NCI-H187 (cell line): ENCODE data around the gene GPATCH2L.

ENCODE experiments used
- DNase-seq, 2 experiments: peaks; one replicate each; lab custom pipeline; 2025; lab: John Stamatoyannopoulos, UW

The GPATCH2L gene

GRCh38 chr14:76136476-76137110 is 15.1 kb upstream of the GPATCH2L start:
- no peak for DNase-seq

GRCh38 chr14:76138119-76138757 is 13.5 kb upstream of the GPATCH2L start:
- no peak for DNase-seq

- no peak for DNase-seq
Measured at GRCh38 chr14:76138758-76139723, 12.7 kb upstream of the GPATCH2L start.

- no peak for DNase-seq
Measured at GRCh38 chr14:76143642-76144041, 8.1 kb upstream of the GPATCH2L start.

- no peak for DNase-seq
Measured at GRCh38 chr14:76146976-76147375, 4.7 kb upstream of the GPATCH2L start.

- DNase-seq, result no peak
Measured at GRCh38 chr14:76149196-76149595, 2.5 kb upstream of the GPATCH2L start.

- DNase-seq, result no peak
Measured at GRCh38 chr14:76152333-76152681, 585 bp downstream of the GPATCH2L start.

GRCh38 chr14:76153919-76154318 is 2.2 kb downstream of the GPATCH2L start:
- no peak for DNase-seq

GRCh38 chr14:76154539-76155126 is 2.9 kb downstream of the GPATCH2L start:
- DNase-seq, result no peak

- no peak for DNase-seq
Measured at GRCh38 chr14:76163668-76164363, 12.1 kb downstream of the GPATCH2L start.

GRCh38 chr14:76168531-76168930 is 16.8 kb downstream of the GPATCH2L start:
- DNase-seq, result peak in 1 of 2 experiments; percentile 76

- DNase-seq, result no peak
Measured at GRCh38 chr14:76169776-76170175, 18.1 kb downstream of the GPATCH2L start.

GRCh38 chr14:76174982-76175381 is 23.3 kb downstream of the GPATCH2L start:
- no peak for DNase-seq

- no peak for DNase-seq
Measured at GRCh38 chr14:76175942-76176341, 24.2 kb downstream of the GPATCH2L start.

- DNase-seq, result no peak
Measured at GRCh38 chr14:76181546-76181945, 29.8 kb downstream of the GPATCH2L start.

GRCh38 chr14:76186308-76187027 is 34.7 kb downstream of the GPATCH2L start:
- no peak for DNase-seq

- DNase-seq, result no peak
Measured at GRCh38 chr14:76191297-76191696, 39.6 kb downstream of the GPATCH2L start.

GRCh38 chr14:76193696-76194095 is 42.0 kb downstream of the GPATCH2L start:
- no peak for DNase-seq

- no peak for DNase-seq
Measured at GRCh38 chr14:76194327-76194726, 42.6 kb downstream of the GPATCH2L start.

- DNase-seq, result no peak
Measured at GRCh38 chr14:76195003-76195402, 43.3 kb downstream of the GPATCH2L start.
